OCI-LY3 (cell line): ENCODE results near the gene ATP9A.
"Not testable (repeated sequence)": the region's sequence is repeated elsewhere in the genome, so short reads cannot be mapped to it uniquely, and the experiment has no call there.

Experiments
- H2AFZ ChIP-seq: fragments of 200-600, 300-600 bp; shearing (Covaris generic); 2 replicates; pipeline ENCODE4 v1.6.0; 2014; ENCODE audit warnings: antibody characterized with exemption, low read depth, low read length
- H3K27ac ChIP-seq: fragments of 200-600, 300-600 bp; sonication (generic); 2 replicates; pipeline ENCODE4 v1.5.1; 2014; ENCODE audit warnings: mild to moderate bottlenecking, low read length, moderate library complexity, mixed read lengths
- H3K27me3 ChIP-seq: fragments of 200-600, 300-600 bp; sonication (generic); 2 replicates; pipeline ENCODE4 v1.6.1; 2014; ENCODE audit warnings: low read depth, low read length, mixed read lengths
- H3K36me3 ChIP-seq: fragments of 200-600, 300-600 bp; sonication (generic); replicated peaks from 2 replicates; pipeline ENCODE3; 2014; ENCODE audit warnings: low read depth, low read length, mixed read lengths
- H3K4me1 ChIP-seq: fragments of 300-600, 200-600 bp; sonication (generic); 2 replicates; pipeline ENCODE4 v1.6.1; 2014; ENCODE audit warnings: low read length, mixed read lengths
- H3K4me2 ChIP-seq: fragments of 200-600, 300-600 bp; sonication (generic); 2 replicates; pipeline ENCODE4 v1.6.1; 2014; ENCODE audit warnings: low read length, mixed read lengths
- H3K4me3 ChIP-seq: fragments of 300-600, 200-600 bp; sonication (generic); 2 replicates; pipeline ENCODE4 v1.5.1; 2014; ENCODE audit warnings: antibody characterized with exemption, mild to moderate bottlenecking, low read length, moderate library complexity
- H3K79me2 ChIP-seq: fragments of 300-600, 200-600 bp; shearing (Covaris generic); 2 replicates; pipeline ENCODE4 v1.6.1; 2014; ENCODE audit warnings: mild to moderate bottlenecking, low read length, mixed read lengths
- H3K9ac ChIP-seq: fragments of 300-600, 200-600 bp; shearing (Covaris generic); 2 replicates; pipeline ENCODE4 v1.6.0; 2014; ENCODE audit warnings: mild to moderate bottlenecking, low read length, moderate library complexity
- H3K9me3 ChIP-seq: fragments of 200-600, 300-600 bp; shearing (Covaris generic); 2 replicates; pipeline ENCODE4 v1.6.1; 2014; ENCODE audit warnings: low read length, mixed read lengths; ENCODE audit not compliant: insufficient read depth
- H4K20me1 ChIP-seq: fragments of 200-600, 300-600 bp; sonication (generic); 2 replicates; pipeline ENCODE4 v1.6.1; 2016; ENCODE audit warnings: low read length, mixed read lengths; ENCODE audit not compliant: insufficient read depth
- EZH2phosphoT487 ChIP-seq: fragments of 200-600 bp; shearing (Covaris generic); IDR thresholded peaks from 2 replicates; pipeline ENCODE4 v1.6.1; 2018; ENCODE audit warnings: antibody characterized with exemption, mixed run types, low read depth
- TF ChIP-seq, protein P1 (sequence below): fragments of 200-600, 300-600 bp; sonication (generic); IDR thresholded peaks from 2 replicates; pipeline ENCODE4 v1.5.1; 2014; ENCODE audit warnings: antibody characterized with exemption, low read length, low read depth

The ATP9A gene

DNA sequence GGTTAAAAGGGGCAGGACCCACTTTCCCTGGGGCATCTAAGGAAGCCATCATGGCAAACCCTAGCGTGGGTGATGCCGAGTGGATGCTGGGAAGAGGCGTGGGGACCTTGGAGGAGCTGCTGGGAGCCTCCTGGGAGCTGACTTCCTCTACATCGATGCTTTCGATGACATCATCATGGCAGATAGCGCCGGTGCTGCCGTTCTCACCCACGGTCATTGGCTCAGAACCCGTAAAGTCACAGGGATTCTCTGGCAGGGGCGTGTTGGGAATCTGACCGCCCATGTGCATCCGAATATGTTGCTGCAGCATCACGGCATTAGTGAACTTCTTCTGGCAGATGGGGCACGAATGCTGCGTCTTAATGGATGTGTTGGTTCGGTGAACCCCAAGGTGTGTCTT, 22.1 kb upstream of the ATP9A start:
- H3K9me3 ChIP-seq: no peaks in the 10 kb centered on the region
- no peak for TF ChIP-seq EZH2phosphoT487
- H3K79me2 ChIP-seq: no peaks in the 10 kb centered on the region
- H3K27me3 ChIP-seq: no peaks in the 10 kb centered on the region
- H3K4me3 ChIP-seq: no peak overlapping the region
- H2AFZ ChIP-seq: no peak overlapping the region
- no peak overlapping the region for H3K27ac ChIP-seq
- no peaks in the 10 kb centered on the region for H3K4me1 ChIP-seq
- H4K20me1 ChIP-seq: no peaks in the 10 kb centered on the region
- no peaks in the 10 kb centered on the region for H3K36me3 ChIP-seq
- no peak overlapping the region for H3K4me2 ChIP-seq
- no peak overlapping the region for H3K9ac ChIP-seq

DNA sequence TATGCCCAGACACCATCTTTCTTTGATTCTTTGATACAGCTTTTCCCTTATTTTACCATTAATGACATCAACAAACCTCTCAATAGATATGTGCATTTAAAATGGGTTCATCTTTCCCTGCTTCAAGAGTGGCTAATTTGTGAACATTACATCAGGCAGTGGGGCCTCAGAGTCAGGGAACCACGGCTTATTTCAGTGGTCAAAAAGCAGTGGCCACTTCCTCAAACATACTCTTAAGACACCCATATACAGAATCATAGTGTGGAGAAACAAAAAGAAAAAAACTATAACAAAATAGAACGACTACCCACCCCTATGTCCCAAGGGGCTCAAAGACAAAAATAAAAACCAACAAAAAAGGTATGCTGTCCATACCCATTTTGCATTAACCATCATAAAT, 21.2 kb upstream of the ATP9A start:
- H3K9me3 ChIP-seq: no peaks in the 10 kb centered on the region
- no peaks in the 10 kb centered on the region for H3K4me1 ChIP-seq
- H3K9ac ChIP-seq: no peak overlapping the region
- H3K4me3 ChIP-seq: no peak overlapping the region
- H3K79me2 ChIP-seq: no peaks in the 10 kb centered on the region
- no peaks in the 10 kb centered on the region for H3K27me3 ChIP-seq
- no peaks in the 10 kb centered on the region for H4K20me1 ChIP-seq
- TF ChIP-seq EZH2phosphoT487: no peak
- TF ChIP-seq, protein P1, sequence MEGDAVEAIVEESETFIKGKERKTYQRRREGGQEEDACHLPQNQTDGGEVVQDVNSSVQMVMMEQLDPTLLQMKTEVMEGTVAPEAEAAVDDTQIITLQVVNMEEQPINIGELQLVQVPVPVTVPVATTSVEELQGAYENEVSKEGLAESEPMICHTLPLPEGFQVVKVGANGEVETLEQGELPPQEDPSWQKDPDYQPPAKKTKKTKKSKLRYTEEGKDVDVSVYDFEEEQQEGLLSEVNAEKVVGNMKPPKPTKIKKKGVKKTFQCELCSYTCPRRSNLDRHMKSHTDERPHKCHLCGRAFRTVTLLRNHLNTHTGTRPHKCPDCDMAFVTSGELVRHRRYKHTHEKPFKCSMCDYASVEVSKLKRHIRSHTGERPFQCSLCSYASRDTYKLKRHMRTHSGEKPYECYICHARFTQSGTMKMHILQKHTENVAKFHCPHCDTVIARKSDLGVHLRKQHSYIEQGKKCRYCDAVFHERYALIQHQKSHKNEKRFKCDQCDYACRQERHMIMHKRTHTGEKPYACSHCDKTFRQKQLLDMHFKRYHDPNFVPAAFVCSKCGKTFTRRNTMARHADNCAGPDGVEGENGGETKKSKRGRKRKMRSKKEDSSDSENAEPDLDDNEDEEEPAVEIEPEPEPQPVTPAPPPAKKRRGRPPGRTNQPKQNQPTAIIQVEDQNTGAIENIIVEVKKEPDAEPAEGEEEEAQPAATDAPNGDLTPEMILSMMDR: no peak
- H3K4me2 ChIP-seq: no peak overlapping the region
- no peaks in the 10 kb centered on the region for H3K36me3 ChIP-seq
- no peak overlapping the region for H2AFZ ChIP-seq
- H3K27ac ChIP-seq: no peak overlapping the region

DNA sequence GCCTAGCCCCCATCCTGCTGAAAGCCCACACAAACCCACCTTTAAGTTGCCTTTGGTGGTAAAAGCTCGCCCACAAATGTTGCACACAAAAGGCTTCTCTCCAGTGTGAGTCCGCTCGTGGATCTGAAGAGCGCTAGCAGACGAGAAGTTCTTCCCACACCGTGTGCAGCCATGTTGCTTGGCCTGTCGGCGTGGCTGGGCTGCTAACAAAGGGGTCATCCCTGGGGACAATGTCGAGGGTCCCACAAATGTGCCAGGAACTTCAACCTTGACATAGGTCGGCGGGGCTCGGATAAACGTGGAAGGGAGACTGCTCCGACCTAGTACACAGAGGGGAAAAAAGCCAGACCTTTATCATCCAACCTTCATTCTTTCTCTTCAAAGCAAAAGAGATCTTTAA, 20.6 kb upstream of the ATP9A start:
- no peaks in the 10 kb centered on the region for H3K4me1 ChIP-seq
- TF ChIP-seq, protein P1: no peak
- no peak for TF ChIP-seq EZH2phosphoT487
- no peak overlapping the region for H3K4me2 ChIP-seq
- no peaks in the 10 kb centered on the region for H3K36me3 ChIP-seq
- H4K20me1 ChIP-seq: no peaks in the 10 kb centered on the region
- no peak overlapping the region for H3K4me3 ChIP-seq
- H3K79me2 ChIP-seq: no peaks in the 10 kb centered on the region
- no peaks in the 10 kb centered on the region for H3K27me3 ChIP-seq
- no peak overlapping the region for H3K9ac ChIP-seq
- no peak overlapping the region for H3K27ac ChIP-seq
- H2AFZ ChIP-seq: no peak overlapping the region
- no peaks in the 10 kb centered on the region for H3K9me3 ChIP-seq

DNA sequence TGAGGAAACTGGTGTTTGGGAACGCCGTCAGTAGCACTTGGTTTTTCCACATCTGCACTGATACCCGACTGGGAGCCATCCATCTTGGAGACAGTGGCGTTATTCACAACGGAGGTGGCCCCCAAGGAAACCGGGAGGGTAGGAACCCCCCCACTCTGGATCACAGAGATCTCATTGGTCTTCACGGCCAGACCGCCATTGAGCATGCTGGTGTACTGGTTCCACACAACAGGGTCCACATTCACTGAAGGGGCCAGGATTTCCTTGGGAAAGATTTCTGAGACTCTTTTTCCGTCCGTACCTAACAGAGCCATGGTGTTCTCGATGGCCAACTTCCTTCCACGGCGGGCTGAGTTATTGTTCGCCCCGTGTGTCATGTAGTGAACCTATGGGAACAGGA, 16.1 kb upstream of the ATP9A start:
- Histone ChIP-seq H3K9me3 (no peaks in the 10 kb centered on the region), H3K36me3 (no peaks in the 10 kb centered on the region), H4K20me1 (no peaks in the 10 kb centered on the region), H2AFZ (no peak overlapping the region), H3K27me3 (no peaks in the 10 kb centered on the region), H3K4me1 (no peaks in the 10 kb centered on the region), H3K9ac (no peak overlapping the region), H3K4me3 (no peak overlapping the region), H3K4me2 (no peak overlapping the region), H3K79me2 (no peaks in the 10 kb centered on the region), H3K27ac (no peak overlapping the region)
- TF ChIP-seq, protein P1: no peak
- TF ChIP-seq EZH2phosphoT487: no peak

DNA sequence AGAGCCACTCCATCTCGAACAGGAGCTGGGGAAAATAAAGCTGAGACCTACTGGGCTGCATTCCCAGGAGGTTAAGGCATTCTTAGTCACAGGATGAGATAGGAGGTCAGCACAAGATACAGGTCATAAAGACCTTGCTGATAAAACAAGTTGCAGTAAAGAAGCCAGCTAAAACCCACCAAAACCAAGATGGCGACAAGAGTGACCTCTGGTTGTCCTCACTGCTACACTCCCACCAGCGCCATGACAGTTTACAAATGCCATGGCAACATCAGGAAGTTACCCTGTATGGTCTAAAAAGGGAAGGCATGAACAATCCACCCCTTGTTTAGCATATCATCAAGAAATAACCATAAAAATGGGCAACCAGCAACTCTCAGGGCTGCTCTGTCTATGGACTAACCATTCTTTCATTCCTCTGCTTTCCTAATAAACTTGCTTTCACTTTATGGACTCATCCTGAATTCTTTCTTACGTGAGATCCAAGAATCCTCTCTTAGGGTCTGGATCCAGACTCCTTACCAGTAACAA, 10.1 kb upstream of the ATP9A start:
- not testable (repeated sequence) for H3K79me2 ChIP-seq, H3K36me3 ChIP-seq, H3K4me2 ChIP-seq, H4K20me1 ChIP-seq, H3K9ac ChIP-seq, H3K4me1 ChIP-seq, H3K27me3 ChIP-seq, H3K4me3 ChIP-seq, H3K27ac ChIP-seq, H2AFZ ChIP-seq, H3K9me3 ChIP-seq
